GM18868 (cell line): ENCODE data around the gene CLMN.
"Not testable (repeated sequence)": the region's sequence is repeated elsewhere in the genome, so short reads cannot be mapped to it uniquely, and the experiment has no call there.

Experiments
- ATAC-seq: cut with Tn5 transposase; IDR thresholded peaks from one replicate; pipeline ENCODE4 v1.9.1; 2021; ENCODE audit warnings: mild to moderate bottlenecking, moderate library complexity; ENCODE audit not compliant: unreplicated experiment

Gene CLMN

DNA sequence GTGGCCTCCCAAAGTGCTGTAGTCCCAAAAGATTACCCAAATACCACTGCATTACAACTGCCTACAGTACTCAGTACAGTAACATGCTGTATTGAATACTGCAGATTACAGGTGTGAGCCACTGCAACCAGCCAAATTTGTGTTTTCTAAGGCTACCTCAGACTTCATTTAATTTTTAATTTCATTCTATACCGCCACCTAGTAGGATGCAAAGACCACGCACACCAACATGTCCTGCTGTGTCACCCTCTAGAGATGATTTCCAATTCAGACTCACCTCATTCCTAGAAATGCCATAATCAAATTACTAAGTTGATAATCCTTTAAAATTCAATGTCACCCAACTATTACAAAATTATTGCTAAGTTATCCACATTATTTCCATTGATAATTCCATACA, 177.5 kb downstream of the CLMN start:
- no peak for ATAC-seq

DNA sequence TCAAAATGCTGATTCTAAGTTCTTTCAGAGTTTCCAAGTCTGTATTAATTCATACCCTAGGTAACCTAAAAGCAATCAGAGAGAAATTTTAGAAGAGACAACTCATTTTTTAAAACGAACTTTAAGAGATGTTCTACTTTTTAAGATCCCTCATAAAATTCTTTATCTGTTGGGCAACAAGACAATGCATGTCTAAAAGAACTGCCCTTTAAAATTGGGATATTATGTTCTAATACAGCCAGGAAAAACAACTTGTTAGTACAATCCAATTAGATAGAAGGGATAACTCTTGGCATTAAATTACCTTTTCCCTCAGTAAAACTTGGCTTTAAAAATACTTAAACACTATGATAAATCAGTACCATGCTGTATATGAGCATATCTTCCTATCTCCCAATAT, 178.0 kb downstream of the CLMN start:
- ATAC-seq: no peak

DNA sequence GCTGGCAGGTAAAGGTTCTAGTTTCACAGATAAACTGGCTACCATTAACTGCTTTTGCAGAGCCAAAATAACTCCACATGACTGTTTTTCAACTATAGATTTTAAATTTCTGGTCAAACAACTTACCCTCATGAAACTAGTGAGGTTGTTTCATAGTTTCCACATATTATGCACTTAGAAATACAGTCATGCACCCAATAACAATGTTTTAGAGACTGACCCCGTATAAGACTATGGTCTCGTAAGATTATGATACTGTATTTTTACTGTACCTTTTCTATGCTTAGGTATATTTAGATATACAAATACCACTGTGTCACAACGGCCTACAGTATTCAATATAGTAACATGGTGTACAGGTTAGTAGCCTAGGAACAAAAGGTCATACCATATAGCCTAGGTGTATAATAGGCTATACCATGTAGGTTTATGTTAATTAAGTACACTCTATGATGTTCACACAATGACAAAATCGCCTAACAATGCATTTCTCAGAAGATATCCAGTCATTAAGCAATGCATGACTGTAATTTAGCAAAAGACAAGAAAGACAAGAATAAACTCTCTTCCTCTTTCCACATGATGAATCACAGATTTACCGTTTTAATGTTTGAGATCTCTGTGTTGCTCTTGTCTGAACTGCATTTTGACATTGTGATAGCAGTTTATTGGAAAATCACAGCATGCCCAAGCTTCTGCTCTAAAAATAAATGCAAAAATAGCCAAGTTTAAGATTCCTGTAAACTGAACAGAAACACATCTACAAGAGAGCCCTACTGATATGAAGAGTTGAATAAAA, 179.4 kb downstream of the CLMN start:
- ATAC-seq: no peak

DNA sequence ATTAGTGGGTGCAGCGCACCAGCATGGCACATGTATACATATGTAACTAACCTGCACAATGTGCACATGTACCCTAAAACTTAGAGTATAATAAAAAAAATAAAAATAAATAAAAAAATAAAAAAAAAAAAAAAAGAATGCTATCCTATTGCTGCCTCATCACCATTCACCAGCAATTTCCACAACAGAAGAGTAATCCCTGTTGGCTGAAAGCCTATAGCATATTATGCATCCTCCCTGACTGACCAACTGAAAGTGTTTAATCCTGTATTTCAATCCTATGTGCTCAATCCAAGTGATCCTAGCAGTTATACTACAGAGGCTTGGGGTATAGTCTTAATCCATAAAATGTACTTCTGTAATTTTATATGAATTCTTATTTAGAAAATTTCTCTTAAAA, 180.8 kb downstream of the CLMN start:
- ATAC-seq: no peak

DNA sequence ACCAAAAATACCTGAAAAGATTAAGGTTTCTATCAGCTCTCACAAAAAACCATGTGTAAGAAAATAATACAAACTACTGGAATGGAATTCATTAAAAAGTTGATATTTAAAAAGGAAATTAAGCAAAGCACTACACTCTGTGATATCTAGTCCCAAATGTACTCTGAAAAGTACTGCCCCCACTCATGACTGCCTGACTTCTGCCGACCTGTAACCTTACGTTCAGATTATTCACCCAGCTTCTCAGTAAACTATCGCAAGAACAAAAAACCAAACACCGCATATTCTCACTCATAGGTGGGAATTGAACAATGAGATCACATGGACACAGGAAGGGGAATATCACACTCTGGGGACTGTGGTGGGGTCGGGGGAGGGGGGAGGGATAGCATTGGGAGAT, 181.3 kb downstream of the CLMN start:
- not testable (repeated sequence) for ATAC-seq

DNA sequence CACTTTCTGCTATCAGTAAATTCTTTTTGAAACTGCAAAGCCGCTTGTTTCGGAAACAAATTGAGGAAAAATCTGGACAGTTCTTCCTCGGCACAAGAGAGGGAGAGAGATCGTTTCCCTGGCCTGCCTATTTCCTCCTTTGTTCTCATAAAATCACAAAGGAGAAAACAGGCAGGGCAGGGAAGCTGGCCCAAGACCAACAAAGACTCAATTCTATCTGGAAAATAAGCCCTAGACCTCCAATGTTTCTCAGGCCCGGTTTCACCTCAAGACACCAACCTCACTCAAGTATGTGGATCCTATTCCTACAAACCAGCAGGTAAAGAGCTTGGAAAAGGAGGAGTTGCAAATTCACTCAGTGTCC, 181.9 kb downstream of the CLMN start:
- ATAC-seq: no peak

DNA sequence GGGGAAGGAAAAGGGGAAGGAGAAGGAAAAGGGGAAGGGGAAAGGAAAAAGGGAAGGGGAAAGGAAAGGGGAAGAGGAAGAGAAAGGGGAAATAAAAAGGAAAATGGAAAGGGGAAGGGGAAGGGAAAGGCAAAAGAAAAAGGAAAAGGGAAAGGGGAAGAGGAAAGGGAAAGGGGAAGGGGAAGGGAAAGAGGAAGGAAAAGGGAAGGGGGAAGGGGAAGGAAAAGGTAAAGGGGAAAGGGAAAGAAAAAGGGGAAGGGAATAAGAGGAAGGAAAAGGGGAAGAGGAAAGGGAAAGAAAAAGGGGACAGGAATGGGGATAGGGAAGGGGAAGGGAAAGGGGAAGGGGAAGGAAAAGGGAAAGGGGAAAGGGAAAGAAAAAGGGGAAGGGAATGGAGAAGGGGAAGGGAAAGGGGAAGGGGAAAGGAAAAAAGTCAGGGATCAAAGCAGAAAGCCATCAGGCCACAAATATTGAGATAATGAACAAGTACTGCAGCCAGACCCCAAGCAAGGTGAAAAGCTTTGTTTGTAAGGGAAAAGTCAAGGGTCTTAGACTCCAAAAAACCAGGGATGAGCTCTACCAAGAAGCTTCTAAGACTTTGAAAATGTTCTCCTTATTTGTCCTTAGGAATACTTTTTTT, 182.4 kb downstream of the CLMN start:
- no peak for ATAC-seq

DNA sequence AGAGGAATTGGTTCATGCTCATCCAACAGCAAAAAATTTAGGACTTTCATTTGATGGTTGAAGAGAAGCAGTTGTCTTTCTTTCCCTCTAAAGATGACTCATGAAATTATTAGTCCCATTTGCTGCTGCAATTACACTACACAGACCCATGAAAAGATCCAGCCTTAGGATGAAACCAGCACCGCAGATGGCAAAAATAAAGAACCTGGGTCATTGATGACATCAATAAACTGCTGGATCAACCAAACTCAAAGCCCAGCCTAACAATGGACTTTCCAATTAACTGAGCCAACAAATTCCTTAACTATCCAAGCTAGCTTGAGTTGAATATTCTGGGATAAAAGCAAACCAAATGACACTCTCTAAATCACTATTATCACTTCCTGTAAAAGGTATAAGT, 183.1 kb downstream of the CLMN start:
- ATAC-seq: no peak

DNA sequence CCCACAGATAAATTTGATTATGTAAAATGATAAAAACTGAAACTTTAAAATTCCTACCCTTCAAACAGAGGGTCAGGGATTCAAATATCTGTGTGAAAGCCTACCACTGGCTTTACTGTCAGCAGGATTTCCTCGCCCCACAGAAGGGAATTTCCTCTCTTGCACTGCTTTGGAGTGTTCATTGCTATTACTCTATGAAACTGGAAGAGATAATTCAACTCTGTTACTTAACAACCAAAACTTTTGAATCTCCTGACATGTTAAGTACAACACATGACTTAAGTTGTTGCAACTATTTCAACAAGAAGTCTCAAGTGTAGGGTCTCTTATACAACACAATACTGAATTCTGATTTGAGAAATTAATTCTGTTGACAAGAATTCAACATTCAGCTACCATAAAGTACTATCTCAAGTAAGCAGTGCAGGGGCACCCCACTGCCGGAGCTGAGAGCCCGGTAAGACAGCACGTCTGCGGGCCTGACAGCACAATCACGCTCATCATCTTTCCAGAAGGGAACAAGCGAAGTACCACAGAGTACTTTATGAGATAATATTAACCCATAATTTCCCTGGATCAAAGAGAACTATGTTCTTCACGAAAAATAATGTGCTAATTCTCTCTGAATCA, 185.3 kb downstream of the CLMN start:
- ATAC-seq: peak; percentile 60

DNA sequence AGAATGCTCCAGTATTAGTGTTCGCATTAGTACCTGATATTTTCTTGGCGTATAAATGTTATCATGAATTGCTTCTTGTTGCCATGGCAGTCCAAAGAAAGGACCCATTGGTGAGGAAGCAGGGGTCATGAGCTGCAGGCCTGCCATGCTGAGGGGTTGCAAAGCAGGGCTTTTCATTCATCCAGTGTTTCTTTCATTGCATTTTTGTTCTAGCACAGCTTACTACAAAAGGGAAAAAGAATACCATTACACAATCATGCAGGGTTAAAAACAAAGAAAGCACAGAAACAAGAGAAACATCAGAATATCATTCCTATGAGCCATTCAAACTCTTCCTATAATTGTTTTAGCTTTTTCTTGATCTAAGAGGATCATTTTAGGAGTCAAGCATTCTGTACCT, 186.4 kb downstream of the CLMN start:
- no peak for ATAC-seq

DNA sequence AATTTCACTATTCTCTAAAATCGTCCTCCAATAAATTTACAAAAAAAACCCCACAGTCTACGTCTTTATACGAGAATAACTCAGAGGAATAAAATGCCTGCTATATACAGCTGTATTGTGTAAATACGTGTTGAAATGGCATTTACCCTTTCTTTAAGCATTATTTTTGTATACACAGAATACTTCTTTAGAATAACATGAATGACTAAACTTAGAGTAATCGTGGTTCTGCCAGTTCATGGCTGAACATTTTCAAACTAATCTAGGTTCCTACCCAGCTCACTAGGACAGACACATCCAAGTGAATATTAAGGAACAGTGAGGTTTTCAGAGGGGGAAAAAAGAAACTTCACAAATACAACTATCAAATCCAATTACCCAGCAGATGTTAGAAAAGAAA, 186.9 kb downstream of the CLMN start:
- ATAC-seq: no peak
